Activated T-helper 2 cell treated with anti-CD3 and anti-CD28 coated beads, Interferon-gamma antibody, Interleukin-2, Interleukin-4, amounts not matched to agents 10 μg/mL and 5 μg/mL and 100 μg/mL, durations not matched to agents 14 hours and 24 hours and 36 hours (primary cell): ENCODE data around the gene SORCS2. TPM values are rescaled to one million over a fixed set of nuclear protein-coding genes. Genes with fewer than 3 reads are reported as not detected.

Experiments used
- DNase-seq: peaks from one replicate; pipeline ENCODE4 v3.0.0; 2021; ENCODE audit warnings: low spot score
- H3K27ac Mint-ChIP-seq: one replicate; pipeline ENCODE4 v1.8.0; 2021; ENCODE audit warnings: mixed read lengths
- H3K27me3 Mint-ChIP-seq: one replicate; pipeline ENCODE4 v1.8.0; 2021; ENCODE audit warnings: low read depth, mixed read lengths
- H3K36me3 Mint-ChIP-seq: one replicate; pipeline ENCODE4 v1.8.0; 2021; ENCODE audit warnings: low read depth, mixed read lengths
- H3K4me1 Mint-ChIP-seq: one replicate; pipeline ENCODE4 v1.8.0; 2021; ENCODE audit warnings: low read depth, mixed read lengths
- H3K4me3 Mint-ChIP-seq: one replicate; pipeline ENCODE4 v1.8.0; 2021; ENCODE audit warnings: low read depth, mild to moderate bottlenecking, moderate library complexity, mixed read lengths
- H3K9me3 Mint-ChIP-seq: one replicate; pipeline ENCODE4 v1.8.0; 2021; ENCODE audit warnings: mixed read lengths
- intact Hi-C: fragments of 100-400 bp; cut with micrococcal nuclease; formaldehyde crosslinking; loops from one replicate; pipeline ENCODE4 v1.15.1; 2023
- total RNA-seq: library from RNA; stranded (reverse); gene quantifications from 2 replicates; pipeline ENCODE4 v1.2.3, GENCODE V29; 2022

SORCS2 gene
- total RNA-seq, 1 donor from 2014 or later = 0.02 TPM

- intact Hi-C loops = no loop called here
- no peak for DNase-seq
- no peak overlapping the region for H3K27ac Mint-ChIP-seq
- peaks cover 4% of the 10 kb centered on the region for H3K9me3 Mint-ChIP-seq
- no peak overlapping the region for H3K4me3 Mint-ChIP-seq
- no peaks in the 10 kb centered on the region for H3K4me1 Mint-ChIP-seq
- no peaks in the 10 kb centered on the region for H3K27me3 Mint-ChIP-seq
- H3K36me3 Mint-ChIP-seq = no peaks in the 10 kb centered on the region
These were observed 175.1 kb downstream of the SORCS2 start for GRCh38 chr4:7367406-7367805.

- no peak for DNase-seq
- Mint-ChIP-seq H3K4me3 (no peak overlapping the region), H3K27ac (no peak overlapping the region), H3K36me3 (no peaks in the 10 kb centered on the region), H3K4me1 (no peaks in the 10 kb centered on the region), H3K9me3 (peaks cover 4% of the 10 kb centered on the region), H3K27me3 (no peaks in the 10 kb centered on the region)
- intact Hi-C loops = no loop called here
These were observed 175.5 kb downstream of the SORCS2 start for GRCh38 chr4:7367864-7368277.

- peaks cover 4% of the 10 kb centered on the region for H3K9me3 Mint-ChIP-seq
- intact Hi-C loops = no loop called here
- H3K27ac Mint-ChIP-seq = no peak overlapping the region
- no peaks in the 10 kb centered on the region for H3K27me3 Mint-ChIP-seq
- DNase-seq = no peak
- H3K4me3 Mint-ChIP-seq = no peak overlapping the region
- no peaks in the 10 kb centered on the region for H3K4me1 Mint-ChIP-seq
- no peaks in the 10 kb centered on the region for H3K36me3 Mint-ChIP-seq
These were observed 176.0 kb downstream of the SORCS2 start for GRCh38 chr4:7368296-7368695.

GRCh38 chr4:7369511-7369910 is 177.2 kb downstream of the SORCS2 start:
- no peaks in the 10 kb centered on the region for H3K4me1 Mint-ChIP-seq
- DNase-seq = no peak
- H3K27me3 Mint-ChIP-seq = no peaks in the 10 kb centered on the region
- no peaks in the 10 kb centered on the region for H3K9me3 Mint-ChIP-seq
- intact Hi-C loops = no loop called here
- no peaks in the 10 kb centered on the region for H3K36me3 Mint-ChIP-seq
- H3K27ac Mint-ChIP-seq = no peak overlapping the region
- no peak overlapping the region for H3K4me3 Mint-ChIP-seq

- Mint-ChIP-seq H3K9me3 (no peaks in the 10 kb centered on the region), H3K4me3 (no peak overlapping the region), H3K27ac (no peak overlapping the region), H3K4me1 (no peaks in the 10 kb centered on the region), H3K27me3 (no peaks in the 10 kb centered on the region), H3K36me3 (no peaks in the 10 kb centered on the region)
- intact Hi-C loops = no loop called here
- DNase-seq = no peak
These were observed 177.7 kb downstream of the SORCS2 start for GRCh38 chr4:7370038-7370437.

- DNase-seq = no peak
- H3K27me3 Mint-ChIP-seq = no peaks in the 10 kb centered on the region
- intact Hi-C loops = no loop called here
- no peaks in the 10 kb centered on the region for H3K36me3 Mint-ChIP-seq
- no peaks in the 10 kb centered on the region for H3K4me1 Mint-ChIP-seq
- no peak overlapping the region for H3K4me3 Mint-ChIP-seq
- no peak overlapping the region for H3K27ac Mint-ChIP-seq
- H3K9me3 Mint-ChIP-seq = no peaks in the 10 kb centered on the region
These were observed 179.0 kb downstream of the SORCS2 start for GRCh38 chr4:7371210-7371941.

- peaks cover 6% of the 10 kb centered on the region for H3K27me3 Mint-ChIP-seq
- H3K27ac Mint-ChIP-seq = no peak overlapping the region
- no peaks in the 10 kb centered on the region for H3K4me1 Mint-ChIP-seq
- intact Hi-C loops = no loop called here
- H3K9me3 Mint-ChIP-seq = no peaks in the 10 kb centered on the region
- H3K4me3 Mint-ChIP-seq = no peak overlapping the region
- no peaks in the 10 kb centered on the region for H3K36me3 Mint-ChIP-seq
- no peak for DNase-seq
These were observed 180.3 kb downstream of the SORCS2 start for GRCh38 chr4:7372673-7373072.

- no peak for DNase-seq
- Mint-ChIP-seq H3K9me3 (peaks cover 7% of the 10 kb centered on the region), H3K4me3 (no peak overlapping the region), H3K27me3 (peaks cover 7% of the 10 kb centered on the region), H3K4me1 (no peaks in the 10 kb centered on the region), H3K36me3 (no peaks in the 10 kb centered on the region), H3K27ac (no peak overlapping the region)
- intact Hi-C loops = no loop called here
These were observed 182.2 kb downstream of the SORCS2 start for GRCh38 chr4:7374571-7374970.

GRCh38 chr4:7375427-7375826 is 183.1 kb downstream of the SORCS2 start:
- intact Hi-C loops = no loop called here
- H3K27ac Mint-ChIP-seq = no peak overlapping the region
- H3K4me3 Mint-ChIP-seq = no peak overlapping the region
- no peak for DNase-seq
- peaks cover 7% of the 10 kb centered on the region for H3K27me3 Mint-ChIP-seq
- H3K4me1 Mint-ChIP-seq = no peaks in the 10 kb centered on the region
- peaks cover 7% of the 10 kb centered on the region for H3K9me3 Mint-ChIP-seq
- no peaks in the 10 kb centered on the region for H3K36me3 Mint-ChIP-seq

- H3K4me3 Mint-ChIP-seq = no peak overlapping the region
- intact Hi-C loops = no loop called here
- H3K4me1 Mint-ChIP-seq = no peaks in the 10 kb centered on the region
- peaks cover 7% of the 10 kb centered on the region for H3K9me3 Mint-ChIP-seq
- no peaks in the 10 kb centered on the region for H3K36me3 Mint-ChIP-seq
- DNase-seq = no peak
- no peak overlapping the region for H3K27ac Mint-ChIP-seq
- peaks cover 7% of the 10 kb centered on the region for H3K27me3 Mint-ChIP-seq
These were observed 185.0 kb downstream of the SORCS2 start for GRCh38 chr4:7377223-7377865.

GRCh38 chr4:7379186-7379585 is 186.8 kb downstream of the SORCS2 start:
- peaks cover 7% of the 10 kb centered on the region for H3K27me3 Mint-ChIP-seq
- intact Hi-C loops = no loop called here
- no peak for DNase-seq
- H3K4me1 Mint-ChIP-seq = no peaks in the 10 kb centered on the region
- H3K27ac Mint-ChIP-seq = no peak overlapping the region
- peaks cover 7% of the 10 kb centered on the region for H3K9me3 Mint-ChIP-seq
- no peaks in the 10 kb centered on the region for H3K36me3 Mint-ChIP-seq
- no peak overlapping the region for H3K4me3 Mint-ChIP-seq

GRCh38 chr4:7379719-7380118 is 187.4 kb downstream of the SORCS2 start:
- Mint-ChIP-seq H3K4me1 (no peaks in the 10 kb centered on the region), H3K27me3 (peaks cover 7% of the 10 kb centered on the region), H3K36me3 (no peaks in the 10 kb centered on the region), H3K4me3 (no peak overlapping the region), H3K9me3 (peaks cover 7% of the 10 kb centered on the region), H3K27ac (no peak overlapping the region)
- no peak for DNase-seq
- intact Hi-C loops = no loop called here

GRCh38 chr4:7381221-7381889 is 189.0 kb downstream of the SORCS2 start:
- DNase-seq = no peak
- no peak overlapping the region for H3K27ac Mint-ChIP-seq
- H3K36me3 Mint-ChIP-seq = no peaks in the 10 kb centered on the region
- H3K4me1 Mint-ChIP-seq = no peaks in the 10 kb centered on the region
- H3K4me3 Mint-ChIP-seq = no peak overlapping the region
- peaks cover 14% of the 10 kb centered on the region for H3K9me3 Mint-ChIP-seq
- peaks cover 7% of the 10 kb centered on the region for H3K27me3 Mint-ChIP-seq
- intact Hi-C loops = no loop called here
